ENCODE data around the gene PTPRN. TPM values are rescaled to one million over a fixed set of nuclear protein-coding genes. Genes with fewer than 3 reads are reported as not detected.

PTPRN gene
- total and polyA plus RNA-seq, 2 experiments from 2014 or later: 5.1 to 22.1 TPM

DNA sequence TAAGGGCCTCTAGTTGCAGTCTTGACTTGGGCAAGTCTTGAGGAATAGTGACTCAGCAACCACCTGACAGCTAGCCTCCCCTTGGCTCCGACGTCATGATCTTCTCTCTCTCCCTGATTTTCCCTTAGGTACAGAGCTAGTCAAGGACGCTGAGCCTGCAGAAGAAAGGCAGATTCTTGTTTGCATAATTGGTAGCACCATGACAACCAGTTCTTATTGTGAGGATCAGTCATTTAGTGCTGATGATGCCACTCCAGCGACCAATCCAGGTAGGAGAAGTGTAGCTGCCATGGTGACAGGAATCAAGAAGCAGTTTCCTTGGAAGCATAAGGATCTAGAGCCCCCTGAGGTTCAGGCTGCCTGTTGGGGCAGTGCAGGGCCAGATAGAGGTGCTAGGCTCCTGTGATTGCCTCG lies 26.2 kb upstream of the PTPRN start:
- no peak overlapping the region for H3K4me3 ChIP-seq
- peaks cover 3% of the 10 kb centered on the region; the same call in 1 of the 2 replicates for H3K4me1 ChIP-seq (ENCODE audit: insufficient read depth)
- Mint-ChIP-seq H3K4me3 (no peak overlapping the region), H3K27ac (0 out of 2 replicates have a peak overlapping the region, but pooled peaks have one; percentile 20), H3K9me3 (no peaks in the 10 kb centered on the region), H3K27me3 (ENCODE audit: insufficient read depth, low read depth, poor library complexity) (peaks cover 39% of the 10 kb centered on the region), H3K4me1 (peaks cover 10% of the 10 kb centered on the region), H3K36me3 (ENCODE audit: low read depth) (no peaks in the 10 kb centered on the region)
- H3K79me2 ChIP-seq (replicated peaks; ENCODE audit: insufficient read depth): no peaks in the 10 kb centered on the region
- H3K4me2 ChIP-seq: no peak overlapping the region
- ATAC-seq (peak; percentile 10), DNase-seq (ENCODE audit: low spot score) (peak; percentile 45)
- no peaks in the 10 kb centered on the region for H3K36me3 ChIP-seq (ENCODE audit: insufficient read depth)
- H3K9me2 ChIP-seq (ENCODE audit: insufficient read depth): no peaks in the 10 kb centered on the region
- H3F3A ChIP-seq (replicated peaks; ENCODE audit: low read depth): no peaks in the 10 kb centered on the region
- H3K27ac ChIP-seq (ENCODE audit: low read depth): no peak overlapping the region
- peaks cover 47% of the 10 kb centered on the region for H3K27me3 ChIP-seq (ENCODE audit: insufficient read depth)
- H4K20me1 ChIP-seq (replicated peaks; ENCODE audit: insufficient read depth): 0 out of 2 replicates have a peak, but pooled peaks cover 4% of the 10 kb centered on the region
- TF ChIP-seq, protein P1, sequence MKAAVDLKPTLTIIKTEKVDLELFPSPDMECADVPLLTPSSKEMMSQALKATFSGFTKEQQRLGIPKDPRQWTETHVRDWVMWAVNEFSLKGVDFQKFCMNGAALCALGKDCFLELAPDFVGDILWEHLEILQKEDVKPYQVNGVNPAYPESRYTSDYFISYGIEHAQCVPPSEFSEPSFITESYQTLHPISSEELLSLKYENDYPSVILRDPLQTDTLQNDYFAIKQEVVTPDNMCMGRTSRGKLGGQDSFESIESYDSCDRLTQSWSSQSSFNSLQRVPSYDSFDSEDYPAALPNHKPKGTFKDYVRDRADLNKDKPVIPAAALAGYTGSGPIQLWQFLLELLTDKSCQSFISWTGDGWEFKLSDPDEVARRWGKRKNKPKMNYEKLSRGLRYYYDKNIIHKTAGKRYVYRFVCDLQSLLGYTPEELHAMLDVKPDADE (IDR thresholded peaks at IDR 0.05): no peak
- TF ChIP-seq EZH2phosphoT487 (IDR thresholded peaks at IDR 0.05; ENCODE audit: unreplicated experiment) (no peak), JUNB (IDR thresholded peaks at IDR 0.05; ENCODE audit: unreplicated experiment) (no peak), NANOG (IDR thresholded peaks at IDR 0.05; ENCODE audit: borderline replicate concordance) (no peak), ZNF114 (CRISPR knock-in tag; IDR thresholded peaks at IDR 0.05) (no peak), EZH2 (IDR thresholded peaks at IDR 0.05; ENCODE audit: low read depth, unreplicated experiment) (no peak), ZNF331 (CRISPR knock-in tag; IDR thresholded peaks at IDR 0.05; ENCODE audit: low read depth) (no peak)
- TF ChIP-seq, protein P2, sequence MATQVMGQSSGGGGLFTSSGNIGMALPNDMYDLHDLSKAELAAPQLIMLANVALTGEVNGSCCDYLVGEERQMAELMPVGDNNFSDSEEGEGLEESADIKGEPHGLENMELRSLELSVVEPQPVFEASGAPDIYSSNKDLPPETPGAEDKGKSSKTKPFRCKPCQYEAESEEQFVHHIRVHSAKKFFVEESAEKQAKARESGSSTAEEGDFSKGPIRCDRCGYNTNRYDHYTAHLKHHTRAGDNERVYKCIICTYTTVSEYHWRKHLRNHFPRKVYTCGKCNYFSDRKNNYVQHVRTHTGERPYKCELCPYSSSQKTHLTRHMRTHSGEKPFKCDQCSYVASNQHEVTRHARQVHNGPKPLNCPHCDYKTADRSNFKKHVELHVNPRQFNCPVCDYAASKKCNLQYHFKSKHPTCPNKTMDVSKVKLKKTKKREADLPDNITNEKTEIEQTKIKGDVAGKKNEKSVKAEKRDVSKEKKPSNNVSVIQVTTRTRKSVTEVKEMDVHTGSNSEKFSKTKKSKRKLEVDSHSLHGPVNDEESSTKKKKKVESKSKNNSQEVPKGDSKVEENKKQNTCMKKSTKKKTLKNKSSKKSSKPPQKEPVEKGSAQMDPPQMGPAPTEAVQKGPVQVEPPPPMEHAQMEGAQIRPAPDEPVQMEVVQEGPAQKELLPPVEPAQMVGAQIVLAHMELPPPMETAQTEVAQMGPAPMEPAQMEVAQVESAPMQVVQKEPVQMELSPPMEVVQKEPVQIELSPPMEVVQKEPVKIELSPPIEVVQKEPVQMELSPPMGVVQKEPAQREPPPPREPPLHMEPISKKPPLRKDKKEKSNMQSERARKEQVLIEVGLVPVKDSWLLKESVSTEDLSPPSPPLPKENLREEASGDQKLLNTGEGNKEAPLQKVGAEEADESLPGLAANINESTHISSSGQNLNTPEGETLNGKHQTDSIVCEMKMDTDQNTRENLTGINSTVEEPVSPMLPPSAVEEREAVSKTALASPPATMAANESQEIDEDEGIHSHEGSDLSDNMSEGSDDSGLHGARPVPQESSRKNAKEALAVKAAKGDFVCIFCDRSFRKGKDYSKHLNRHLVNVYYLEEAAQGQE (IDR thresholded peaks at IDR 0.05; ENCODE audit: unreplicated experiment): no peak
- TF ChIP-seq, protein P3, sequence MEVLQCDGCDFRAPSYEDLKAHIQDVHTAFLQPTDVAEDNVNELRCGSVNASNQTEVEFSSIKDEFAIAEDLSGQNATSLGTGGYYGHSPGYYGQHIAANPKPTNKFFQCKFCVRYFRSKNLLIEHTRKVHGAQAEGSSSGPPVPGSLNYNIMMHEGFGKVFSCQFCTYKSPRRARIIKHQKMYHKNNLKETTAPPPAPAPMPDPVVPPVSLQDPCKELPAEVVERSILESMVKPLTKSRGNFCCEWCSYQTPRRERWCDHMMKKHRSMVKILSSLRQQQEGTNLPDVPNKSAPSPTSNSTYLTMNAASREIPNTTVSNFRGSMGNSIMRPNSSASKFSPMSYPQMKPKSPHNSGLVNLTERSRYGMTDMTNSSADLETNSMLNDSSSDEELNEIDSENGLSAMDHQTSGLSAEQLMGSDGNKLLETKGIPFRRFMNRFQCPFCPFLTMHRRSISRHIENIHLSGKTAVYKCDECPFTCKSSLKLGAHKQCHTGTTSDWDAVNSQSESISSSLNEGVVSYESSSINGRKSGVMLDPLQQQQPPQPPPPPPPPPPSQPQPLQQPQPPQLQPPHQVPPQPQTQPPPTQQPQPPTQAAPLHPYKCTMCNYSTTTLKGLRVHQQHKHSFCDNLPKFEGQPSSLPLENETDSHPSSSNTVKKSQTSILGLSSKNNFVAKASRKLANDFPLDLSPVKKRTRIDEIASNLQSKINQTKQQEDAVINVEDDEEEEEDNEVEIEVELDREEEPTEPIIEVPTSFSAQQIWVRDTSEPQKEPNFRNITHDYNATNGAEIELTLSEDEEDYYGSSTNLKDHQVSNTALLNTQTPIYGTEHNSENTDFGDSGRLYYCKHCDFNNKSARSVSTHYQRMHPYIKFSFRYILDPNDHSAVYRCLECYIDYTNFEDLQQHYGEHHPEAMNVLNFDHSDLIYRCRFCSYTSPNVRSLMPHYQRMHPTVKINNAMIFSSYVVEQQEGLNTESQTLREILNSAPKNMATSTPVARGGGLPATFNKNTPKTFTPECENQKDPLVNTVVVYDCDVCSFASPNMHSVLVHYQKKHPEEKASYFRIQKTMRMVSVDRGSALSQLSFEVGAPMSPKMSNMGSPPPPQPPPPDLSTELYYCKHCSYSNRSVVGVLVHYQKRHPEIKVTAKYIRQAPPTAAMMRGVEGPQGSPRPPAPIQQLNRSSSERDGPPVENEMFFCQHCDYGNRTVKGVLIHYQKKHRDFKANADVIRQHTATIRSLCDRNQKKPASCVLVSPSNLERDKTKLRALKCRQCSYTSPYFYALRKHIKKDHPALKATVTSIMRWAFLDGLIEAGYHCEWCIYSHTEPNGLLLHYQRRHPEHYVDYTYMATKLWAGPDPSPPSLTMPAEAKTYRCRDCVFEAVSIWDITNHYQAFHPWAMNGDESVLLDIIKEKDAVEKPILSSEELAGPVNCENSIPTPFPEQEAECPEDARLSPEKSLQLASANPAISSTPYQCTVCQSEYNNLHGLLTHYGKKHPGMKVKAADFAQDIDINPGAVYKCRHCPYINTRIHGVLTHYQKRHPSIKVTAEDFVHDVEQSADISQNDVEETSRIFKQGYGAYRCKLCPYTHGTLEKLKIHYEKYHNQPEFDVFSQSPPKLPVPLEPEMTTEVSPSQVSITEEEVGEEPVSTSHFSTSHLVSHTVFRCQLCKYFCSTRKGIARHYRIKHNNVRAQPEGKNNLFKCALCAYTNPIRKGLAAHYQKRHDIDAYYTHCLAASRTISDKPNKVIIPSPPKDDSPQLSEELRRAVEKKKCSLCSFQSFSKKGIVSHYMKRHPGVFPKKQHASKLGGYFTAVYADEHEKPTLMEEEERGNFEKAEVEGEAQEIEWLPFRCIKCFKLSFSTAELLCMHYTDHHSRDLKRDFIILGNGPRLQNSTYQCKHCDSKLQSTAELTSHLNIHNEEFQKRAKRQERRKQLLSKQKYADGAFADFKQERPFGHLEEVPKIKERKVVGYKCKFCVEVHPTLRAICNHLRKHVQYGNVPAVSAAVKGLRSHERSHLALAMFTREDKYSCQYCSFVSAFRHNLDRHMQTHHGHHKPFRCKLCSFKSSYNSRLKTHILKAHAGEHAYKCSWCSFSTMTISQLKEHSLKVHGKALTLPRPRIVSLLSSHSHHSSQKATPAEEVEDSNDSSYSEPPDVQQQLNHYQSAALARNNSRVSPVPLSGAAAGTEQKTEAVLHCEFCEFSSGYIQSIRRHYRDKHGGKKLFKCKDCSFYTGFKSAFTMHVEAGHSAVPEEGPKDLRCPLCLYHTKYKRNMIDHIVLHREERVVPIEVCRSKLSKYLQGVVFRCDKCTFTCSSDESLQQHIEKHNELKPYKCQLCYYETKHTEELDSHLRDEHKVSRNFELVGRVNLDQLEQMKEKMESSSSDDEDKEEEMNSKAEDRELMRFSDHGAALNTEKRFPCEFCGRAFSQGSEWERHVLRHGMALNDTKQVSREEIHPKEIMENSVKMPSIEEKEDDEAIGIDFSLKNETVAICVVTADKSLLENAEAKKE (CRISPR knock-in tag; IDR thresholded peaks at IDR 0.05): no peak
- TF ChIP-seq, protein P4, sequence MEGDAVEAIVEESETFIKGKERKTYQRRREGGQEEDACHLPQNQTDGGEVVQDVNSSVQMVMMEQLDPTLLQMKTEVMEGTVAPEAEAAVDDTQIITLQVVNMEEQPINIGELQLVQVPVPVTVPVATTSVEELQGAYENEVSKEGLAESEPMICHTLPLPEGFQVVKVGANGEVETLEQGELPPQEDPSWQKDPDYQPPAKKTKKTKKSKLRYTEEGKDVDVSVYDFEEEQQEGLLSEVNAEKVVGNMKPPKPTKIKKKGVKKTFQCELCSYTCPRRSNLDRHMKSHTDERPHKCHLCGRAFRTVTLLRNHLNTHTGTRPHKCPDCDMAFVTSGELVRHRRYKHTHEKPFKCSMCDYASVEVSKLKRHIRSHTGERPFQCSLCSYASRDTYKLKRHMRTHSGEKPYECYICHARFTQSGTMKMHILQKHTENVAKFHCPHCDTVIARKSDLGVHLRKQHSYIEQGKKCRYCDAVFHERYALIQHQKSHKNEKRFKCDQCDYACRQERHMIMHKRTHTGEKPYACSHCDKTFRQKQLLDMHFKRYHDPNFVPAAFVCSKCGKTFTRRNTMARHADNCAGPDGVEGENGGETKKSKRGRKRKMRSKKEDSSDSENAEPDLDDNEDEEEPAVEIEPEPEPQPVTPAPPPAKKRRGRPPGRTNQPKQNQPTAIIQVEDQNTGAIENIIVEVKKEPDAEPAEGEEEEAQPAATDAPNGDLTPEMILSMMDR (conservative IDR thresholded peaks at IDR 0.05; ENCODE audit: low read depth in 2 of 2): no peak; a peak in 1 of 4 replicates
- H2AFZ ChIP-seq: no peak overlapping the region

Data from GM23338 (cell line).